H9 (cell line): ENCODE results near the gene SDF2. TPM values are rescaled to one million over a fixed set of nuclear protein-coding genes. Genes with fewer than 3 reads are reported as not detected.

Experiments
- DNase-seq: peaks from one replicate; pipeline ENCODE4 v3.0.0-alpha.2; 2017
- H2AFZ ChIP-seq: one replicate; pipeline ENCODE4 v1.6.1; 2013; ENCODE audit warnings: mild to moderate bottlenecking, low read length, control low read depth, moderate library complexity
- H2AK5ac ChIP-seq: 2 replicates; pipeline ENCODE4 v1.6.1; 2013; ENCODE audit warnings: low read length, control low read depth, mixed read lengths; ENCODE audit not compliant: insufficient read length
- H2BK120ac ChIP-seq: one replicate; pipeline ENCODE4 v1.6.1; 2013; ENCODE audit warnings: low read depth, mild to moderate bottlenecking, low read length, control low read depth, inconsistent platforms; ENCODE audit not compliant: poor library complexity, severe bottlenecking
- H2BK12ac ChIP-seq: 2 replicates; pipeline ENCODE4 v1.6.1; 2013; ENCODE audit warnings: low read length, control low read depth, mixed read lengths, low read depth; ENCODE audit not compliant: insufficient read length
- H2BK15ac ChIP-seq: 2 replicates; pipeline ENCODE4 v1.6.1; 2013; ENCODE audit warnings: low read depth, low read length, control low read depth
- H2BK20ac ChIP-seq: one replicate; pipeline ENCODE4 v1.6.1; 2013; ENCODE audit warnings: low read depth, mild to moderate bottlenecking, low read length, control low read depth, inconsistent platforms; ENCODE audit not compliant: poor library complexity, severe bottlenecking
- H2BK5ac ChIP-seq: 2 replicates; pipeline ENCODE4 v1.6.1; 2013; ENCODE audit warnings: low read length, control low read depth, mixed read lengths; ENCODE audit not compliant: insufficient read length
- H3K14ac ChIP-seq: 2 replicates; pipeline ENCODE4 v1.6.1; 2013; ENCODE audit warnings: low read length, control low read depth; ENCODE audit not compliant: insufficient read depth
- H3K18ac ChIP-seq: 2 replicates; pipeline ENCODE4 v1.6.1; 2013; ENCODE audit warnings: low read depth, mild to moderate bottlenecking, mixed read lengths, low read length, control low read depth; ENCODE audit not compliant: insufficient read length
- H3K23ac ChIP-seq: 2 replicates; pipeline ENCODE4 v1.6.1; 2013; ENCODE audit warnings: low read length, control low read depth, mixed read lengths, low read depth; ENCODE audit not compliant: insufficient read length
- H3K23me2 ChIP-seq: 2 replicates; pipeline ENCODE4 v1.6.1; 2013; ENCODE audit warnings: low read depth, mild to moderate bottlenecking, mixed read lengths, low read length, control low read depth; ENCODE audit not compliant: insufficient read length, poor library complexity, severe bottlenecking
- H3K27ac ChIP-seq: 2 replicates; pipeline ENCODE4 v1.5.1; 2013; ENCODE audit warnings: low read length, control low read depth, mixed read lengths, low read depth; ENCODE audit not compliant: insufficient read length
- H3K27me3 ChIP-seq: 2 replicates; pipeline ENCODE4 v1.6.1; 2013; ENCODE audit warnings: low read length, control low read depth, inconsistent platforms; ENCODE audit not compliant: insufficient read depth
- H3K4ac ChIP-seq: 2 replicates; pipeline ENCODE4 v1.6.1; 2013; ENCODE audit warnings: low read depth, mild to moderate bottlenecking, control low read depth, inconsistent platforms, low read length, moderate library complexity
- H3K4me1 ChIP-seq: 2 replicates; pipeline ENCODE4 v1.6.1; 2013; ENCODE audit warnings: low read length, control low read depth, inconsistent platforms; ENCODE audit not compliant: insufficient read depth
- H3K4me2 ChIP-seq: 2 replicates; pipeline ENCODE4 v1.6.1; 2013; ENCODE audit warnings: low read length, control low read depth, mixed read lengths; ENCODE audit not compliant: insufficient read length, insufficient read depth
- H3K56ac ChIP-seq: 2 replicates; pipeline ENCODE4 v1.6.1; 2013; ENCODE audit warnings: low read depth, mild to moderate bottlenecking, mixed read lengths, low read length, control low read depth; ENCODE audit not compliant: insufficient read length
- H3K79me1 ChIP-seq: 2 replicates; pipeline ENCODE4 v1.6.1; 2013; ENCODE audit warnings: low read depth, mild to moderate bottlenecking, moderate library complexity, low read length, control low read depth, inconsistent platforms; ENCODE audit not compliant: insufficient read depth, poor library complexity, severe bottlenecking
- H3K79me2 ChIP-seq: 2 replicates; pipeline ENCODE4 v1.6.1; 2013; ENCODE audit warnings: low read length, control low read depth, inconsistent platforms; ENCODE audit not compliant: insufficient read depth
- H3K9ac ChIP-seq: 2 replicates; pipeline ENCODE4 v1.6.1; 2013; ENCODE audit warnings: low read length, control low read depth, mixed read lengths; ENCODE audit not compliant: insufficient read length; ENCODE audit errors: extremely low read depth
- H3K9me3 ChIP-seq: one replicate; pipeline ENCODE4 v1.6.1; 2013; ENCODE audit warnings: low read depth, low read length, inconsistent platforms; ENCODE audit not compliant: control insufficient read depth
- H3T11ph ChIP-seq: one replicate; pipeline ENCODE4 v1.6.1; 2013; ENCODE audit warnings: mild to moderate bottlenecking, low read length, control low read depth, inconsistent platforms
- H4K20me1 ChIP-seq: one replicate; pipeline ENCODE4 v1.6.1; 2013; ENCODE audit not compliant: control insufficient read depth, insufficient read length, insufficient read depth
- H4K5ac ChIP-seq: 2 replicates; pipeline ENCODE4 v1.6.1; 2013; ENCODE audit warnings: low read depth, mild to moderate bottlenecking, mixed read lengths, low read length, control low read depth; ENCODE audit not compliant: insufficient read length
- H4K8ac ChIP-seq: replicated peaks from 2 replicates; pipeline ENCODE4 v1.6.1; 2013; ENCODE audit warnings: low read length, control low read depth, mixed read lengths, low read depth; ENCODE audit not compliant: insufficient read length
- H4K91ac ChIP-seq: 2 replicates; pipeline ENCODE4 v1.6.1; 2013; ENCODE audit warnings: low read depth, mild to moderate bottlenecking, moderate library complexity, mixed read lengths, low read length, control low read depth; ENCODE audit not compliant: insufficient read length
- H3K27ac Mint-ChIP-seq, 3 experiments: 2 replicates in 2 of 3; 3 replicates in 1 of 3; pipeline ENCODE4 v1.8.0; 2020 to 2021; ENCODE audit warnings: mixed read lengths in 3 of 3, mild to moderate bottlenecking in 1 of 3, moderate library complexity in 1 of 3
- H3K27me3 Mint-ChIP-seq: 2 replicates; pipeline ENCODE4 v1.8.0; 2021; ENCODE audit warnings: low read depth, mild to moderate bottlenecking, moderate library complexity, mixed read lengths
- H3K36me3 Mint-ChIP-seq, 3 experiments: 2 replicates in 2 of 3; 3 replicates in 1 of 3; pipeline ENCODE4 v1.8.0; 2020 to 2021; ENCODE audit warnings: low read depth in 3 of 3, mixed read lengths in 3 of 3; ENCODE audit not compliant: insufficient read depth in 1 of 3
- H3K4me1 Mint-ChIP-seq, 2 experiments: 2 replicates each; pipeline ENCODE4 v1.8.0; 2020; ENCODE audit warnings: mixed read lengths in 2 of 2
- H3K4me3 Mint-ChIP-seq, 2 experiments: 2 replicates in 1 of 2; 3 replicates in 1 of 2; pipeline ENCODE4 v1.8.0; 2020 to 2021; ENCODE audit warnings: mild to moderate bottlenecking in 2 of 2, mixed read lengths in 2 of 2, moderate library complexity in 1 of 2
- H3K9me3 Mint-ChIP-seq, 2 experiments: 2 replicates in 1 of 2; 3 replicates in 1 of 2; pipeline ENCODE4 v1.8.0; 2020; ENCODE audit warnings: mild to moderate bottlenecking in 2 of 2, mixed read lengths in 2 of 2, moderate library complexity in 1 of 2
- WGBS: extraction: QIAGEN DNeasy Blood & Tissue Kit; methylation state at CpG from one replicate; pipeline ENCODE4 v1.1.7; 2013; ENCODE audit warnings: missing lambda C conversion rate, low lambda C conversion rate, mixed read lengths; ENCODE audit not compliant: insufficient read length; ENCODE audit errors: extremely low coverage; 5-methylcytosine and 5-hydroxymethylcytosine counted together
- total RNA-seq: library from RNA; stranded (reverse); gene quantifications from 2 replicates; pipeline ENCODE4 v1.2.1, GENCODE V29; 2021
- TF ChIP-seq, protein P1 (sequence below): fragments of 200-600 bp; sonication (generic); conservative IDR thresholded peaks from 3 replicates; pipeline ENCODE4 v1.8.0; 2021; ENCODE audit warnings: antibody characterized with exemption, mild to moderate bottlenecking

SDF2 gene
- total RNA-seq, 1 experiment from 2014 or later = 40.2 TPM

DNA sequence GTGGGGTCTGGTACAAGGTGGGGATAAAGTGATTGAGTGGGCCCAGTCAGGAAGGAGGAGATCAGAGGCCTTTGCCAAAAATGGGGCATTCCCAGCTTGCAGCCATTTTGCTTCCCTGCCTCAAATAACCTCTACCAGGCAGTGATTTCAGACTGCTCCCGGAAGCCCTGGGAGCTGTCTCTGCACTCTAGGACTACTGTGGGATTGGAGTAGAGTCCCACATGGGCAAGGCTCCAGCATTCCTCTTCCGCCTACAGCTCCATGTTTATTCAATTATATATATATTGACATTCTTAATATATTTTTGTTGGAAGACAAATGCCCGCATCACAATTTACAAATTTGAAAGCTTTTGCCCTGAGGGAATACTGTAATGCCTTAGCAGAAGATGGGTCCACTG, 13.8 kb upstream of the SDF2 start:
- no peak overlapping the region for H3T11ph ChIP-seq
- H3K23me2 ChIP-seq = no peaks in the 10 kb centered on the region
- no peak overlapping the region for H3K18ac ChIP-seq
- H4K91ac ChIP-seq = no peak overlapping the region
- no peaks in the 10 kb centered on the region for H3K9me3 Mint-ChIP-seq
- DNase-seq = no peak
- H3K79me2 ChIP-seq = no peaks in the 10 kb centered on the region
- H3K9ac ChIP-seq = no peak overlapping the region
- H4K8ac ChIP-seq = no peak overlapping the region
- no peaks in the 10 kb centered on the region for H3K27me3 ChIP-seq
- no CpG with 5 or more reads among the region's 3 CpGs for WGBS
- no peak overlapping the region for H3K4ac ChIP-seq
- no peaks in the 10 kb centered on the region for H3K27me3 Mint-ChIP-seq
- TF ChIP-seq, protein P1, sequence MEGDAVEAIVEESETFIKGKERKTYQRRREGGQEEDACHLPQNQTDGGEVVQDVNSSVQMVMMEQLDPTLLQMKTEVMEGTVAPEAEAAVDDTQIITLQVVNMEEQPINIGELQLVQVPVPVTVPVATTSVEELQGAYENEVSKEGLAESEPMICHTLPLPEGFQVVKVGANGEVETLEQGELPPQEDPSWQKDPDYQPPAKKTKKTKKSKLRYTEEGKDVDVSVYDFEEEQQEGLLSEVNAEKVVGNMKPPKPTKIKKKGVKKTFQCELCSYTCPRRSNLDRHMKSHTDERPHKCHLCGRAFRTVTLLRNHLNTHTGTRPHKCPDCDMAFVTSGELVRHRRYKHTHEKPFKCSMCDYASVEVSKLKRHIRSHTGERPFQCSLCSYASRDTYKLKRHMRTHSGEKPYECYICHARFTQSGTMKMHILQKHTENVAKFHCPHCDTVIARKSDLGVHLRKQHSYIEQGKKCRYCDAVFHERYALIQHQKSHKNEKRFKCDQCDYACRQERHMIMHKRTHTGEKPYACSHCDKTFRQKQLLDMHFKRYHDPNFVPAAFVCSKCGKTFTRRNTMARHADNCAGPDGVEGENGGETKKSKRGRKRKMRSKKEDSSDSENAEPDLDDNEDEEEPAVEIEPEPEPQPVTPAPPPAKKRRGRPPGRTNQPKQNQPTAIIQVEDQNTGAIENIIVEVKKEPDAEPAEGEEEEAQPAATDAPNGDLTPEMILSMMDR = no peak
- no peak overlapping the region for H2BK5ac ChIP-seq
- no peak overlapping the region for H3K4me2 ChIP-seq
- no peaks in the 10 kb centered on the region for H3K4me1 ChIP-seq
- H3K23ac ChIP-seq = no peak overlapping the region
- H3K56ac ChIP-seq = no peak overlapping the region
- no peak overlapping the region for H3K4me3 Mint-ChIP-seq
- H2AK5ac ChIP-seq = no peak overlapping the region
- H2BK120ac ChIP-seq = no peak overlapping the region
- no peak overlapping the region for H2BK12ac ChIP-seq
- H2BK15ac ChIP-seq = no peak overlapping the region
- H4K5ac ChIP-seq = no peak overlapping the region
- no peaks in the 10 kb centered on the region for H3K4me1 Mint-ChIP-seq
- no peak overlapping the region for H3K27ac ChIP-seq
- H3K9me3 ChIP-seq = no peaks in the 10 kb centered on the region
- H4K20me1 ChIP-seq = no peaks in the 10 kb centered on the region
- peaks cover 55 to 94% (median 85%) of the 10 kb centered on the region in 3 experiments; a peak in 6 of 7 replicates for H3K36me3 Mint-ChIP-seq
- no peak overlapping the region for H2BK20ac ChIP-seq
- no peak overlapping the region for H3K14ac ChIP-seq
- H3K79me1 ChIP-seq = no peaks in the 10 kb centered on the region
- no peak overlapping the region for H2AFZ ChIP-seq
- no peak overlapping the region for H3K27ac Mint-ChIP-seq
